Fibroblast of mammary gland (primary cell): Measurements from ENCODE around the gene OR2V1.
A peak's percentile ranks its signal among the peaks of the same experiment; 100 is the strongest.
"Not testable (repeated sequence)": the region's sequence is repeated elsewhere in the genome, so short reads cannot be mapped to it uniquely, and the experiment has no call there.

Experiments used
- DNase-seq: peaks from one replicate; pipeline ENCODE4 v3.0.0-alpha.2; 2010; ENCODE audit warnings: low read depth
- H3K4me3 ChIP-seq: 2 replicates; pipeline ENCODE4 v1.5.1; 2011; ENCODE audit warnings: low read depth, mild to moderate bottlenecking, low read length, moderate library complexity; ENCODE audit not compliant: control insufficient read depth
- TF ChIP-seq, protein P1 (sequence below): conservative IDR thresholded peaks from 2 replicates; pipeline ENCODE4 v1.5.1; 2011; ENCODE audit warnings: low read depth, low read length, inconsistent platforms; ENCODE audit not compliant: control insufficient read depth, insufficient read depth

The OR2V1 gene

DNA sequence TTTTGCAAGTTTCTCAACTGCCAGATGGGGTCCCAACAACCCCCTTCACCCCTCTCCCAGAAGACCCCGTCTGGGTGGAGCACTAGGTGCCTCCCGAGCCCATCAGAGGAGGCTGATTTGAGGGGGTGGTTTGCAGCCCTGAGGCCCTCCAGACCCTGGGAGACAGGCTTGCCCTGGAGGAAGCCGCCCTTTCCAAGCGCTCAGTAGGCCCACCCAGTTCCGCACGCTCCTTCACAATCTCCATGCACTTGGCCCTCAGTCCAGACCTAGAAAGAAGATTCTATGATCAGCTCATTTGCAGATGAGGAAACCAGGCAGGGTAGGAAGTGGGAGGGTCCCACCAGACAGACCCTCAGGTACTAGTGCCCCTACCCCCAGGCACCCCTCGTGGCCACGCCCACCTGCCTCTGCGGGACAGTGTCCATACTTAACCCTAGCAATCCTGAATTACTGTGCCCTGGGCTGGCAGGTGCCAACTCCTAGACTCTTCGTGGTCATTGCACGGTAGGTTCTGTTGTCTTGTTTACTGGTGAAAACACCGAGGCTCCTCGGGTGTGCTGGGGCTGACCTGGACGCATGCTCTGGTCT, 22.3 kb downstream of the OR2V1 start:
- H3K4me3 ChIP-seq: no peak overlapping the region
- DNase-seq: no peak
- TF ChIP-seq, protein P1, sequence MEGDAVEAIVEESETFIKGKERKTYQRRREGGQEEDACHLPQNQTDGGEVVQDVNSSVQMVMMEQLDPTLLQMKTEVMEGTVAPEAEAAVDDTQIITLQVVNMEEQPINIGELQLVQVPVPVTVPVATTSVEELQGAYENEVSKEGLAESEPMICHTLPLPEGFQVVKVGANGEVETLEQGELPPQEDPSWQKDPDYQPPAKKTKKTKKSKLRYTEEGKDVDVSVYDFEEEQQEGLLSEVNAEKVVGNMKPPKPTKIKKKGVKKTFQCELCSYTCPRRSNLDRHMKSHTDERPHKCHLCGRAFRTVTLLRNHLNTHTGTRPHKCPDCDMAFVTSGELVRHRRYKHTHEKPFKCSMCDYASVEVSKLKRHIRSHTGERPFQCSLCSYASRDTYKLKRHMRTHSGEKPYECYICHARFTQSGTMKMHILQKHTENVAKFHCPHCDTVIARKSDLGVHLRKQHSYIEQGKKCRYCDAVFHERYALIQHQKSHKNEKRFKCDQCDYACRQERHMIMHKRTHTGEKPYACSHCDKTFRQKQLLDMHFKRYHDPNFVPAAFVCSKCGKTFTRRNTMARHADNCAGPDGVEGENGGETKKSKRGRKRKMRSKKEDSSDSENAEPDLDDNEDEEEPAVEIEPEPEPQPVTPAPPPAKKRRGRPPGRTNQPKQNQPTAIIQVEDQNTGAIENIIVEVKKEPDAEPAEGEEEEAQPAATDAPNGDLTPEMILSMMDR: no peak

DNA sequence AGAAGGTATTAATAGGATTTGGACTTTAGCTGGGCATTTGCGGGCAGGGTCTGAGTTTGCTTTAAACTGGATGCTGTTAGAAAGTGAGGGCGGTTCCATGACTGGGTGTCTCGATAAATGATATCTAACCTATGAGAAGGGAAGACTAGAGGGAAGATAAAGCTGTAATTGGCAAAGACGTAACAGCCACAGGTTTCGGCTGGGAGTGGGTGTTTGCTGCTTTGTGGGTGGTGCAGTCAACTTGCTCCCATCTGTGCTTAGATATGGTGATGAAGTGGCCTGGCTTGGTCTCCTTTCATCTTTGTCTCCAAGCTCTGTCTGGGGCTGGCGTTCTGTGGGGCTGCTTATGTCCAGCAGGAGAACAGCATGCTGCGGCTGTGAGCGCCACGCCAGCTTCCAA, 23.3 kb downstream of the OR2V1 start:
- DNase-seq: no peak
- TF ChIP-seq, protein P1: no peak
- H3K4me3 ChIP-seq: no peak overlapping the region

DNA sequence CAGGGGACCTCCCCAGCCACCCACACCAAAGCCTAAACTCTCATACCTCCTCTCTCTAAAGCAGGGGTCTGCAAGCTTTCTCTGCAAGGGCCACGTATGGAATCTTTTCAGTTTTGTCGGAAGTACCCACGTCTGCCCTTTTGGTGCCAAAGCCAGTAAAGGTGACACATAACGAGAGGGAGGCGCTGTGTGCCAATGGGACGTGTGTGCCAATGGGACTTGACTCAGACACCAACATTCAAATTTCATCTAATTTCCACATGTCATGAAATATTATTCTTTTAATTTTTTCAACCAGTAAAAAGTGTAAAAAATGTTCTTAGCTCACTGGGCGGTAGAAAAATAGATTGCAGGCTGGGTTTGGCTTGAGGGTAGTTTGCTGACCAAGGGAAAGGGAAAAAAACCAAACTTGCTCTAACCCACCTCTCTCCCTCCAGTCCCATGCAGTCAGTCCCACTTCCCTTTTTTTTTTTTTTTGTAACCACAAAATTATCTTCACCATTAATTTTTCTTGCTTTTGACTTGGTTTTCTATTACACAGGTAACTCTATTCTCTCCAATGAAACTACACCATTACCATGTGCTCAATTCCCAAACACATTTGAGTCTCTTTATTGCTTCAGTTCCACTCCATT, 25.5 kb downstream of the OR2V1 start:
- no peak for DNase-seq
- TF ChIP-seq, protein P1: no peak
- H3K4me3 ChIP-seq: no peak overlapping the region

DNA sequence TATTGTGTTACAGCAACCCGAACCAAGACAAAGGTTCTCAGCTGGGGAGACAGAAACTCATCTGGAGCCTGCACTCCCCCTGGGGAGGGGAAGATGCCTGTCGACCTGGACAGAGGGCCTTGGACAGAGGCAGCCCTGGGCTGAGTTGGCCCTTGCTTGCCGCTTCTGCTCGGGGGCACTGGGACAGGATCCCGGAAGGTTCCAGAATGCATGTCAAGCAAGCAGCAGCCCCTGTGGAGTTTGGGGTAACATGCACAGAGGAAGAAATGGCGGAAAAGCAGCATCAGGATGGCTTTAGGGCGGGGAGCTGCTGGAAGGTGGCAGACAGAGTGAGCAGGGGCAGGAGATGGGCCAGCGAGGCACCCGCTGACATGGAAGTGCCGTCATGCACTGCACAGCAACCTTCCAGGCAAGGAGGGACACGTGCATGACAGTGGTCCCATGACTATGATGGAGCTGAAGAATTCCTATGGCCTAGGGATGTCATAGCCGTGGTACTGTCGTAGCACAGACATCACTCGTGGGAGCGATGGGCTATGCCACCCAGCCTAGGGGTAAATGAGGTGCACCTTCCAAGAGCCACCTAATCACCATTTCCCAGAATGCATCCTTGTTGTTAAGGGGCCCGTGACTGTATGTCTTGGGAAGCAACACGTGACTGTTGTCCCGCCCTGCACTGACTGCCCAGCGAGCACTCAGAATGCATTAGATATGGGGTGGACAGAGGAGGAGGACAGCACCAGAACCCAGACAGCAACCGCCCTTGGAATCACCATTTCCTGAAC, 26.2 kb downstream of the OR2V1 start:
- not testable (repeated sequence) for H3K4me3 ChIP-seq, DNase-seq

DNA sequence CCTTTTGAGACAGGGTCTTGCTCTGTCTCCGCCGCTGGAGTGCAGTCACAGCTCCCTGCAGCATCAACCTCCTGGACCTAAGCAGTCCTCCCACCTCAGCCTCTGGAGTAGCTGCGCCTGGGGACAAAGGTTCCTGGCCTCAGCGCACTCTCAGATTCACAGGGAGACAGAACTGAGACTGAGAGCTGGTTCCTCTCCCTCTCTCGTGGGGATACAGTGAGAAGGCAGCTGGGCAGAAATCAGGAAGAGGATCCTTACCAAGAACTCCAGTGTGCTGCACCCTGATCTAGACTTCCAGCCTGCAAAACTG, 26.8 kb downstream of the OR2V1 start:
- DNase-seq: not testable (repeated sequence)
- peak overlapping the region; percentile 10 for H3K4me3 ChIP-seq

DNA sequence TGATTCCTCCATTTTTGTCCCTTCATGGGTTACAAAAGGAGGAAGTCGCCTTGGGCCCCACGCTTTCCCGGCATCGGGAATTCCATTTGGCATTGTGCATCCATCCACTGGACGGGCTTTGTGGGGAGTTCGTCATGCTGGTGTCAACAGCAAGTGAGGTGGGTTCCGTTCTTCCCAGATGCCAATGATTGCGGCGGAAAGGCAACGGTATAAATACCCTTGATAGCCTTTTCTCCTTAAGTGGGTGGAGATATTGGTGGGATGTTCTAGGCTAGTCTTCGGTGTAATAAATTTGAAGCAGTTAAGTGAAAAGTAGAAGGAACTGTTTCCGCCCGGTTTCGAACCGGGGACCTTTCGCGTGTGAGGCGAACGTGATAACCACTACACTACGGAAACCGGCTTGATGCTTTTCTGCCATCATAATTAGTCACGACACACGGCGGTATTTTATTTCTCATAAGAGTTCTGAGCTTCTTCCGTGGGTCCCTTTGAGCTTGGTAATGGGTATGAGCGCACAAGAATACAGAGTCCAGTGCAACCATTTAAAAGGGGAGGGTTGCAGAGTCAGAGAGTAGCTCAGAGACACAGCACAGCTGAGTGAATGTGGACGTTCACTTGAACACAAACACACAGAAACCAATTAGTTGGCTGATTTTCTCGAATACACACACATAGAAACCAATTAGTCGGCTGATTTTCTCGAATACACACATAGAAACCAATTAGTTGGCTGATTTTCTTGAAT, 28.9 kb downstream of the OR2V1 start:
- DNase-seq, H3K4me3 ChIP-seq: not testable (repeated sequence)

DNA sequence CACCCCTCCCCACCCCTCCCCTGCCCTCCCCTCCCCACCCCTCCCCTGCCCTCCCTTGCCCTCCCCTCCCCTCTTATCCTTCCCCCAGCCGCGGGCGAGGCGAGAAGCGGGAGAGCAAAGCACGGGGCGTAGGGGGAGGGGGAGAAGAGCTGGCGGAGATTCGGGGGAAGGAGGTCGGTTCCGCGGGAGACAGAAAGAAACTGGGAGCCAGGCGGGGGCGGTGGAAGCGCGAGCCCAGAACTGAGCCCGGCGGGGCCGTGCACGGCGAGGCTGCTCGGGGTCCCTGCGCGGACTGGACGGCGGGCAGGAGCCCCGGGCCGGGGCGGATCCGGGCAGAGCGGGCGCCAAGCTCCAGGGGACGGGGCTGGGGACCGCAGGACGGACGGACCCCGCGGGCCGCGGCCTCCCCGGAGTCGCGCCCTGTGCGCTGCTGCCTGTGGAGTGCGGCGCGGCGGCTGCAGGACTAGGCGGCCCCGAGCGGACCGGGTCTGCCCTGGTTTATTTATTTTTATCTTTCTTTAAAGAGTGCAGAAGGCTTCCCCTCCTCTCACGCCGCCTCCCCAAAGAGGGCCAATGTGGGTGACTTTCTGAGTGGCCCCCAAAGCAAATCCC, 29.8 kb downstream of the OR2V1 start:
- not testable (repeated sequence) for DNase-seq

DNA sequence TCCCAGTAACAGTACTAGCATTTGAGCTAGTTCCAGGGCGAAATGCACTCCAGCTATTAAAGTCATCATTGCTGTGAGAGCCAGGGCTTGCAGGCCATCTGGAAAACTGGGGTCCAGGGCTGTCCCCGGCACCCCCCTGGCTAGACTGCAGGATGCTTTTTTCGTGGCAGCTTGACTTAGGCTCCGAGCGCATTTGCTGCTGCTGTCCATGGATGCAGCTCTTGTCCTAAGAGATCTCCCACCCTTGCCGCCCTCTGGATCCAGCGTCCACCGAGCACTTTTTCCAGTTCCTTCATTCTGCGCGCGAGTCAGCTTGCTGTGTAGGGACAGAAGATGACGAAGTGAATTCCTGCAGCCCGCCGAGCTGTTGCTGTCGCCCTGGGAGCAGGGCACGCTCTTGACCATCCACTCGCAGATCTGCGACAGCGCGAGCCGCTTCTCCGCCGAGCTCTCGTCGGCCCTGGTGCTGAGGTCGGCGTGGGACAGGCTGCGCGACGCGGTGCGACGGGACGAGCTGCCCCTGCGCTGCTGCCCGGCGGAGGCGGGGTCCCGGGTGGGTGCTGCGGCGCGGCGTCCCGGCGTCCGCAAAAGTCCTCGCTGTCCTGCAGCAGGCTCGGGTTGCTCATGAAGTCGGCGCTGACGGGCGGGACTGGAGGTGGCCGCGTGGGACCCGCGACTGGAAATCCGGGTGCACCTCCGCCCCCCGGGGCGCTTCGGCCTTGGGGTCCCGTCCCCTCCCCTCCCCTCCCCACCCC, 30.7 kb downstream of the OR2V1 start:
- TF ChIP-seq, protein P1: no peak
- DNase-seq: peak; percentile 25
- peak overlapping the region; percentile 9 for H3K4me3 ChIP-seq

More for the DNA sequence above, 29.8 kb downstream of the OR2V1 start:
- H3K4me3 ChIP-seq: not testable (repeated sequence)
